Measurements from ENCODE around the gene TOM1L1. TPM values are rescaled to one million over a fixed set of nuclear protein-coding genes. Genes with fewer than 3 reads are reported as not detected.

The TOM1L1 gene
- total and polyA plus RNA-seq, 2 of the 8 experiments (the other 6 are each of a cell fraction or from before 2014, with no cell fraction given) = 47.0 to 60.8 TPM

DNA sequence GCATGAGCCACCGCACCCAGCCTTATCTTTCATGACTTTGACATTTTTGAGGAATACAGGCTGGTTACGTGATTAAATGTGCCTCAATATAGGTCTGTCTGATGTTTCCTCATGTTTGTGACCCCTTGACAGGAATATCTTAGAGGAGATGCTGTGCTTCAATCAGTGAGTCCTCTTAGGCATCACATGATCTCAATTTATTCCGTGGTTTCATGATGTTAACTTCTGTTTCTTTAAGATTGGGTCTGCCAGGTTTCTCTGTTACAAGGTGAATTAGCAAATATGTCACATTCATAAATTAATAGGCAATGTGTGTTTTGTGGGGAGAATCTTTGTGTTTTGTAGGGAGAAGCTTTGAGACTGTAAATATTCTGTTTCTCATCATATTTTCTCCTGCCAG, 71.2 kb downstream of the TOM1L1 start (continued):
- no peak for TF ChIP-seq SP4 (IDR thresholded peaks at IDR 0.05; ENCODE audit: low read length)
- no peak for TF ChIP-seq YY1 (IDR thresholded peaks at IDR 0.05; ENCODE audit: low read depth, low read length)
- TF ChIP-seq, protein P1, sequence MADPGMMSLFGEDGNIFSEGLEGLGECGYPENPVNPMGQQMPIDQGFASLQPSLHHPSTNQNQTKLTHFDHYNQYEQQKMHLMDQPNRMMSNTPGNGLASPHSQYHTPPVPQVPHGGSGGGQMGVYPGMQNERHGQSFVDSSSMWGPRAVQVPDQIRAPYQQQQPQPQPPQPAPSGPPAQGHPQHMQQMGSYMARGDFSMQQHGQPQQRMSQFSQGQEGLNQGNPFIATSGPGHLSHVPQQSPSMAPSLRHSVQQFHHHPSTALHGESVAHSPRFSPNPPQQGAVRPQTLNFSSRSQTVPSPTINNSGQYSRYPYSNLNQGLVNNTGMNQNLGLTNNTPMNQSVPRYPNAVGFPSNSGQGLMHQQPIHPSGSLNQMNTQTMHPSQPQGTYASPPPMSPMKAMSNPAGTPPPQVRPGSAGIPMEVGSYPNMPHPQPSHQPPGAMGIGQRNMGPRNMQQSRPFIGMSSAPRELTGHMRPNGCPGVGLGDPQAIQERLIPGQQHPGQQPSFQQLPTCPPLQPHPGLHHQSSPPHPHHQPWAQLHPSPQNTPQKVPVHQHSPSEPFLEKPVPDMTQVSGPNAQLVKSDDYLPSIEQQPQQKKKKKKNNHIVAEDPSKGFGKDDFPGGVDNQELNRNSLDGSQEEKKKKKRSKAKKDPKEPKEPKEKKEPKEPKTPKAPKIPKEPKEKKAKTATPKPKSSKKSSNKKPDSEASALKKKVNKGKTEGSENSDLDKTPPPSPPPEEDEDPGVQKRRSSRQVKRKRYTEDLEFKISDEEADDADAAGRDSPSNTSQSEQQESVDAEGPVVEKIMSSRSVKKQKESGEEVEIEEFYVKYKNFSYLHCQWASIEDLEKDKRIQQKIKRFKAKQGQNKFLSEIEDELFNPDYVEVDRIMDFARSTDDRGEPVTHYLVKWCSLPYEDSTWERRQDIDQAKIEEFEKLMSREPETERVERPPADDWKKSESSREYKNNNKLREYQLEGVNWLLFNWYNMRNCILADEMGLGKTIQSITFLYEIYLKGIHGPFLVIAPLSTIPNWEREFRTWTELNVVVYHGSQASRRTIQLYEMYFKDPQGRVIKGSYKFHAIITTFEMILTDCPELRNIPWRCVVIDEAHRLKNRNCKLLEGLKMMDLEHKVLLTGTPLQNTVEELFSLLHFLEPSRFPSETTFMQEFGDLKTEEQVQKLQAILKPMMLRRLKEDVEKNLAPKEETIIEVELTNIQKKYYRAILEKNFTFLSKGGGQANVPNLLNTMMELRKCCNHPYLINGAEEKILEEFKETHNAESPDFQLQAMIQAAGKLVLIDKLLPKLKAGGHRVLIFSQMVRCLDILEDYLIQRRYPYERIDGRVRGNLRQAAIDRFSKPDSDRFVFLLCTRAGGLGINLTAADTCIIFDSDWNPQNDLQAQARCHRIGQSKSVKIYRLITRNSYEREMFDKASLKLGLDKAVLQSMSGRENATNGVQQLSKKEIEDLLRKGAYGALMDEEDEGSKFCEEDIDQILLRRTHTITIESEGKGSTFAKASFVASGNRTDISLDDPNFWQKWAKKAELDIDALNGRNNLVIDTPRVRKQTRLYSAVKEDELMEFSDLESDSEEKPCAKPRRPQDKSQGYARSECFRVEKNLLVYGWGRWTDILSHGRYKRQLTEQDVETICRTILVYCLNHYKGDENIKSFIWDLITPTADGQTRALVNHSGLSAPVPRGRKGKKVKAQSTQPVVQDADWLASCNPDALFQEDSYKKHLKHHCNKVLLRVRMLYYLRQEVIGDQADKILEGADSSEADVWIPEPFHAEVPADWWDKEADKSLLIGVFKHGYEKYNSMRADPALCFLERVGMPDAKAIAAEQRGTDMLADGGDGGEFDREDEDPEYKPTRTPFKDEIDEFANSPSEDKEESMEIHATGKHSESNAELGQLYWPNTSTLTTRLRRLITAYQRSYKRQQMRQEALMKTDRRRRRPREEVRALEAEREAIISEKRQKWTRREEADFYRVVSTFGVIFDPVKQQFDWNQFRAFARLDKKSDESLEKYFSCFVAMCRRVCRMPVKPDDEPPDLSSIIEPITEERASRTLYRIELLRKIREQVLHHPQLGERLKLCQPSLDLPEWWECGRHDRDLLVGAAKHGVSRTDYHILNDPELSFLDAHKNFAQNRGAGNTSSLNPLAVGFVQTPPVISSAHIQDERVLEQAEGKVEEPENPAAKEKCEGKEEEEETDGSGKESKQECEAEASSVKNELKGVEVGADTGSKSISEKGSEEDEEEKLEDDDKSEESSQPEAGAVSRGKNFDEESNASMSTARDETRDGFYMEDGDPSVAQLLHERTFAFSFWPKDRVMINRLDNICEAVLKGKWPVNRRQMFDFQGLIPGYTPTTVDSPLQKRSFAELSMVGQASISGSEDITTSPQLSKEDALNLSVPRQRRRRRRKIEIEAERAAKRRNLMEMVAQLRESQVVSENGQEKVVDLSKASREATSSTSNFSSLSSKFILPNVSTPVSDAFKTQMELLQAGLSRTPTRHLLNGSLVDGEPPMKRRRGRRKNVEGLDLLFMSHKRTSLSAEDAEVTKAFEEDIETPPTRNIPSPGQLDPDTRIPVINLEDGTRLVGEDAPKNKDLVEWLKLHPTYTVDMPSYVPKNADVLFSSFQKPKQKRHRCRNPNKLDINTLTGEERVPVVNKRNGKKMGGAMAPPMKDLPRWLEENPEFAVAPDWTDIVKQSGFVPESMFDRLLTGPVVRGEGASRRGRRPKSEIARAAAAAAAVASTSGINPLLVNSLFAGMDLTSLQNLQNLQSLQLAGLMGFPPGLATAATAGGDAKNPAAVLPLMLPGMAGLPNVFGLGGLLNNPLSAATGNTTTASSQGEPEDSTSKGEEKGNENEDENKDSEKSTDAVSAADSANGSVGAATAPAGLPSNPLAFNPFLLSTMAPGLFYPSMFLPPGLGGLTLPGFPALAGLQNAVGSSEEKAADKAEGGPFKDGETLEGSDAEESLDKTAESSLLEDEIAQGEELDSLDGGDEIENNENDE (IDR thresholded peaks at IDR 0.05; ENCODE audit: insufficient replicate concordance, low read length) = no peak
